Smooth muscle cell (in vitro differentiated cells): ENCODE data around the gene HDAC4. TPM values are rescaled to one million over a fixed set of nuclear protein-coding genes. Genes with fewer than 3 reads are reported as not detected.

Experiments
- DNase-seq: peaks from one replicate; lab custom pipeline; 2025; ENCODE audit not compliant: unreplicated experiment; lab: John Stamatoyannopoulos, UW
- H2AFZ ChIP-seq: fragments of 200-600 bp; sonication (generic); 2 replicates; pipeline ENCODE4 v1.6.0; 2016; ENCODE audit warnings: antibody characterized with exemption, low read depth, mild to moderate bottlenecking
- H3F3A ChIP-seq: fragments of 200-600 bp; sonication (generic); 2 replicates; pipeline ENCODE4 v1.6.0; 2017; ENCODE audit warnings: antibody characterized with exemption, low read depth
- H3K27ac ChIP-seq: fragments of 200-600 bp; sonication (generic); 2 replicates; pipeline ENCODE4 v1.5.1; 2016; ENCODE audit warnings: low read depth, mild to moderate bottlenecking
- H3K27me3 ChIP-seq: fragments of 200-600 bp; sonication (generic); 2 replicates; pipeline ENCODE4 v1.6.1; 2016; ENCODE audit warnings: low read depth, mild to moderate bottlenecking
- H3K36me3 ChIP-seq: fragments of 200-600 bp; sonication (generic); 2 replicates; pipeline ENCODE4 v1.5.1; 2016; ENCODE audit warnings: low read depth
- H3K4me1 ChIP-seq: fragments of 200-600 bp; sonication (generic); 2 replicates; pipeline ENCODE4 v1.5.1; 2016; ENCODE audit warnings: low read depth
- H3K4me2 ChIP-seq: fragments of 200-600 bp; sonication (generic); 2 replicates; pipeline ENCODE4 v1.6.0; 2016; ENCODE audit warnings: mild to moderate bottlenecking
- H3K4me3 ChIP-seq: fragments of 200-600 bp; sonication (generic); 2 replicates; pipeline ENCODE4 v1.5.1; 2016; ENCODE audit warnings: mild to moderate bottlenecking
- H3K79me2 ChIP-seq: fragments of 200-600 bp; sonication (generic); 2 replicates; pipeline ENCODE4 v1.6.0; 2016; ENCODE audit warnings: low read depth, mild to moderate bottlenecking
- H3K9ac ChIP-seq: fragments of 200-600 bp; sonication (generic); 2 replicates; pipeline ENCODE4 v1.6.0; 2016; ENCODE audit warnings: low read depth
- H3K9me3 ChIP-seq: fragments of 200-600 bp; sonication (generic); replicated peaks from 2 replicates; pipeline ENCODE4 v1.5.1; 2016; ENCODE audit warnings: low read depth
- H4K20me1 ChIP-seq: fragments of 200-600 bp; sonication (generic); 2 replicates; pipeline ENCODE4 v1.6.0; 2016; ENCODE audit warnings: low read depth
- CTCF ChIP-seq: fragments of 200-600 bp; sonication (generic); IDR thresholded peaks from 2 replicates; pipeline ENCODE4 v1.5.1; 2017; ENCODE audit warnings: borderline replicate concordance, mild to moderate bottlenecking, antibody characterized with exemption; ENCODE audit not compliant: insufficient read depth, poor library complexity, severe bottlenecking
- WGBS: methylation state at CpG from one replicate; pipeline ENCODE4 v1.1.7; 2016; ENCODE audit warnings: low lambda C conversion rate; 5-methylcytosine and 5-hydroxymethylcytosine counted together
- polyA plus RNA-seq: library from polyadenylated mRNA; unstranded; fragments of >200 nt; fragmentation: Nextera tagmentation; extraction: Ambion mirVana; gene quantifications from 2 replicates; pipeline ENCODE4 v1.2.1, GENCODE V29; 2016
- total RNA-seq: library from RNA; depleted of rRNA; stranded (reverse); fragments of >200 nt; gene quantifications from 2 replicates; pipeline ENCODE4 v1.2.3, GENCODE V29; 2014

Gene HDAC4
- total and polyA plus RNA-seq, 2 experiments from 2014 or later = 6.2 to 35.7 TPM

GRCh38 chr2:239296020-239296932 lies 104.5 kb downstream of the HDAC4 start:
- Histone ChIP-seq H3K4me2 (no peak overlapping the region), H4K20me1 (peaks cover 80% of the 10 kb centered on the region), H3F3A (no peaks in the 10 kb centered on the region), H3K27me3 (no peaks in the 10 kb centered on the region), H3K9me3 (no peaks in the 10 kb centered on the region), H3K4me3 (no peak overlapping the region), H2AFZ (no peak overlapping the region), H3K4me1 (peaks cover 38% of the 10 kb centered on the region), H3K27ac (no peak overlapping the region), H3K79me2 (peaks cover 42% of the 10 kb centered on the region), H3K9ac (no peak overlapping the region), H3K36me3 (no peaks in the 10 kb centered on the region)
- no peak for DNase-seq
- TF ChIP-seq CTCF = no peak
- WGBS = 94% methylated on average over 19 of the region's 19 CpGs

GRCh38 chr2:239295377-239296019 lies 105.3 kb downstream of the HDAC4 start:
- no peaks in the 10 kb centered on the region for H3F3A ChIP-seq
- H2AFZ ChIP-seq = no peak overlapping the region
- peaks cover 42% of the 10 kb centered on the region for H3K4me1 ChIP-seq
- H3K9me3 ChIP-seq = no peaks in the 10 kb centered on the region
- no peak for TF ChIP-seq CTCF
- no peak overlapping the region for H3K4me2 ChIP-seq
- WGBS = 85% methylated on average over 6 of the region's 6 CpGs
- no peak overlapping the region for H3K4me3 ChIP-seq
- no peaks in the 10 kb centered on the region for H3K27me3 ChIP-seq
- peaks cover 78% of the 10 kb centered on the region for H4K20me1 ChIP-seq
- H3K9ac ChIP-seq = no peak overlapping the region
- H3K79me2 ChIP-seq = peaks cover 39% of the 10 kb centered on the region
- DNase-seq = no peak
- no peak overlapping the region for H3K27ac ChIP-seq
- H3K36me3 ChIP-seq = no peaks in the 10 kb centered on the region

GRCh38 chr2:239294571-239295054 lies 106.2 kb downstream of the HDAC4 start:
- no peaks in the 10 kb centered on the region for H3K36me3 ChIP-seq
- no peak overlapping the region for H3K9ac ChIP-seq
- no peak overlapping the region for H3K4me3 ChIP-seq
- no peak overlapping the region for H3K4me2 ChIP-seq
- H3K27me3 ChIP-seq = no peaks in the 10 kb centered on the region
- DNase-seq = no peak
- H2AFZ ChIP-seq = no peak overlapping the region
- H3K79me2 ChIP-seq = peaks cover 35% of the 10 kb centered on the region
- H3K27ac ChIP-seq = no peak overlapping the region
- H3F3A ChIP-seq = no peaks in the 10 kb centered on the region
- peaks cover 76% of the 10 kb centered on the region for H4K20me1 ChIP-seq
- WGBS = 86% methylated on average over 14 of the region's 14 CpGs
- TF ChIP-seq CTCF = no peak
- H3K9me3 ChIP-seq = no peaks in the 10 kb centered on the region
- peaks cover 50% of the 10 kb centered on the region for H3K4me1 ChIP-seq
